ENCODE measurements around the gene CAPRIN1.

The CAPRIN1 gene

GRCh38 chr11:34136420-34136819 lies 84.9 kb downstream of the CAPRIN1 start:
- TF ChIP-seq GATA2 (IDR thresholded peaks at IDR 0.05; ENCODE audit: low read depth, low read length) (no peak), GATA3 (IDR thresholded peaks at IDR 0.05; ENCODE audit: low read depth, low read length) (no peak)

GRCh38 chr11:34139346-34139745 lies 87.8 kb downstream of the CAPRIN1 start:
- TF ChIP-seq GATA2 (IDR thresholded peaks at IDR 0.05; ENCODE audit: low read depth, low read length): no peak
- no peak for TF ChIP-seq GATA3 (IDR thresholded peaks at IDR 0.05; ENCODE audit: low read depth, low read length)

DNA sequence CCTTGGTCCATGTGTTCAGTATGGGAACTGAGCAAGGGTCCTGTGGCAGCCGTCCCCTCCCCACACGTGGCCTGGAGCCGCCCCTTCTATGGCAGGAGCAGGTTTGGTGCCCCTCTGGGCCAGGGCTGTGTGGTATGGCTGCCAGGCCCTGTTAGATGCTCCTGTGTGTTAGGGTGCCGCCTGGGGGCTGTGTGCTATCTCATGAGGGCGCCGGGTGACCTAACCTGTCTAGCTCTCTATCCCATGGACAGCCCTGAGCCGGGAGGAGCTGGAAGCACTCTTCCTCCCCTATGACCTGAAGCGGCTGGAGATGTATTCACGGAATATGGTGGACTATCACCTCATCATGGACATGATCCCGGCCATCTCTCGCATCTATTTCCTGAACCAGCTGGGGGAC lies 88.6 kb downstream of the CAPRIN1 start:
- no peak for TF ChIP-seq GATA2 (IDR thresholded peaks at IDR 0.05; ENCODE audit: low read depth, low read length)
- TF ChIP-seq GATA3 (IDR thresholded peaks at IDR 0.05; ENCODE audit: low read depth, low read length): no peak

GRCh38 chr11:34143048-34143447 lies 91.5 kb downstream of the CAPRIN1 start:
- TF ChIP-seq GATA3 (IDR thresholded peaks at IDR 0.05; ENCODE audit: low read depth, low read length) (no peak), GATA2 (IDR thresholded peaks at IDR 0.05; ENCODE audit: low read depth, low read length) (no peak)

GRCh38 chr11:34145073-34145472 lies 93.5 kb downstream of the CAPRIN1 start:
- no peak for TF ChIP-seq GATA3 (IDR thresholded peaks at IDR 0.05; ENCODE audit: low read depth, low read length)
- TF ChIP-seq GATA2 (IDR thresholded peaks at IDR 0.05; ENCODE audit: low read depth, low read length): no peak

DNA sequence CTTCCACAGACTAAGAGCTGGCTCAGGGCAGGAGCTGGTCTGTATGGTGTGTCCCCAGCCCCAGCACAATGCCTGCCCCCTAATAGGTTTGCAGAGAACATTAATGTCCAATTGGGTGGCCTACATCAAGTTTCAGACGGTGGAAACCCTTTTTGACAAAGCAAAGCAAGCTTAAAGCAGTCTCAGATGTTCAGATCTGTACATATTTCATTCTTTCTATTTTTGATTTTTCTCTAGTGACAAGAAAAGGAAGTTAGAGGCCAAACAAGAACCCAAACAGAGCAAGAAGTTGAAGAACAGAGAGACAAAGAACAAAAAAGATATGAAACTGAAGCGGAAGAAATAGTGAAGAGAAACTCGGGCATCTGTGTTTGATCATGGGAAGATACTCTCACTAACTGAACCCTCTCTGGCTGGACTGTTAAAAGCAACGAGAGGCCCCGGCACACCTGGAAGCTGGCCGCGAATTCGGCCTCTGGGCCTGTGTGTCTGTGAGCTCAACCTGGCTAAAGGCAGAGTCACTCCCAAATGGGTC lies 94.4 kb downstream of the CAPRIN1 start:
- TF ChIP-seq GATA2 (IDR thresholded peaks at IDR 0.05; ENCODE audit: low read depth, low read length): no peak
- no peak for TF ChIP-seq GATA3 (IDR thresholded peaks at IDR 0.05; ENCODE audit: low read depth, low read length)

DNA sequence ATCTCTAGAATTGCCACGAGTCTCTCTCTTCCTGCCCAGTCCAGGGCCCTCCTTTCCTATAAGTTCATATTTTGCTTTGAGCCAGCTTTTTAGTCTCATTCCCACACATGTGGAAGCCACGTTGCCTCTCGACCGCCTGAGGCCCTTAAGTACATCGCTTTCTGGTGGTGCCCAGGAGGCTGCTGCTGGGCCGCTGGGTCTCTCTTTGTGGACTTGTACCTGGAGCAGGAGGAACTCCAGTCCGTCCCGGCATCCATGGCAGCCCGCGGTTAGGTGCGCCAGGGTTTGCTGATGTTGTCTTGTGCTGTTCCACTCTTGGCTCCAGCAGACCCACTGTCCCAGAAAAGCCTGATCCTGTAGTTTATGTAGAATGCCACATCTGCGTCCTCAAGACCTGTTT lies 94.9 kb downstream of the CAPRIN1 start:
- no peak for TF ChIP-seq GATA3 (IDR thresholded peaks at IDR 0.05; ENCODE audit: low read depth, low read length)
- TF ChIP-seq GATA2 (IDR thresholded peaks at IDR 0.05; ENCODE audit: low read depth, low read length): no peak

DNA sequence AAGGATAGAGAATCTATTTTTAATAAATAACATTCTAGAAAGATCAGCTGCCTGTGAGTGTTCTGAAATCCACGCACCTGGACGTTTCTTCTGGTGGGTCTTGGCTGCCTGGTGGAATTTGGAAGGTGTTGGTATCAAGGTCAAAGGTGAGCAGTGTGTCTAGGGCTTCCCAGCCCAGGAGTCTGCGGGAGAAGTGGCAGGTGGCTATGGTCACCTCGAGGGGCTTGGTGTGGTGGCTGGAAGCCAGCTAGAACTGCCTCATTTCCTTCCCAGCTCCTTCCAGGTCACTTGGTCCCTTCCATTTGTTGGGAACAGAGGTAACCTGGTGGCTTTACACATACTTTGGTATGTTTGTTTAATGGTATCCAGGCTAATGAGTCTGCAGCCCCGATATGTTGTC lies 95.3 kb downstream of the CAPRIN1 start:
- TF ChIP-seq GATA3 (IDR thresholded peaks at IDR 0.05; ENCODE audit: low read depth, low read length) (no peak), GATA2 (IDR thresholded peaks at IDR 0.05; ENCODE audit: low read depth, low read length) (no peak)

DNA sequence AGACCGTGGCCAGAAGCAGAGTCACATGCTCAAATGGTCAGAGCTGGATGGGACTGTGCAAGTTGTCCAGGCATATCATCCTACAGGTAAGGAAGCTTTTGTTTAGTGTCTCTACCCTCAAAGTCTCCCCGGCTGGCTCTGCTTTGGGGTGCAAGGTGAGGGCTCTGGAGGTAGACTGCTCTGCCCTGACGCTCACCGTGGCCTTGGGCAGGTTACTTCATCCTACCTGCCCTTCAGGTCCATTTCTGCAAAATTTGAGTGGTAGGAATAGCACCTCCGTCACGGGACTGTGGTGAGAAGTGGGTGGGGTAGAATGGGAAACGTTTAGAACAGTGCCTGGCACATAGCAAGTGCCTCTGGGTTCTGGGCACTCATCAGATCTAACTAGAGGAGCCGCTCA lies 96.0 kb downstream of the CAPRIN1 start:
- TF ChIP-seq GATA2 (IDR thresholded peaks at IDR 0.05; ENCODE audit: low read depth, low read length) (no peak), GATA3 (IDR thresholded peaks at IDR 0.05; ENCODE audit: low read depth, low read length) (no peak)

DNA sequence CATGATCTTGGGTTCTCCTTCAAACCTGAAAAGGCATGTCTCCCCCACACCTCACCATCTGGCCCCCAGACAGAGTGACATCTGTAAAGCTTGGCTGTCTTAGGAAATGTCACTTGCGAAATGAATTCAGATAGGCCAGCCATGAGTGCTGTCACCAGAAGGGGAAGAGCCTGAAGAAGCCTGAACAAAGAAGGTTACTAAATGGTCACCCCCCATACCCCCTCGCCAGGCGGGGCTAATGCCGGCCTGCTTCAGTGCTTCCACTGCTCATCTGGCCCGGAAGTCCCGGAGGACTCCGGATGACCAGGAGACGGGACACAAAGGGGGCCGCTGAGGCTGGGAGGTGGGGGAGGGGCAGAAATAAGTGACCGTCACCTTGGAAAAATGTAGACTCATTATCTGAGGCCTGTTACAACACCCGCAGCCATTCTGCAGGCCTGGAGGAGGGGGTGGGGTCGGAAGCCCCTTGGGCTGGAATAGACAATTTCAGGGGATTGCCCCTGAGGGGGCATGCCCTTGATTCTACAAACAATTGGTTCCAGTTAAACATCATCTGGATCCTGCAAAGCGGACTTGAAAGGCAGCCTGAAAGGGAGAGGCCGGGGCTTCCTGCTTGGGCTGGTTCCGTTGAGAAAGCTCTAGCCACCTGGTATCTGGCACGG lies 97.1 kb downstream of the CAPRIN1 start:
- no peak for TF ChIP-seq GATA3 (IDR thresholded peaks at IDR 0.05; ENCODE audit: low read depth, low read length)
- no peak for TF ChIP-seq GATA2 (IDR thresholded peaks at IDR 0.05; ENCODE audit: low read depth, low read length)

GRCh38 chr11:34149274-34149673 lies 97.7 kb downstream of the CAPRIN1 start:
- TF ChIP-seq GATA3 (IDR thresholded peaks at IDR 0.05; ENCODE audit: low read depth, low read length): no peak
- no peak for TF ChIP-seq GATA2 (IDR thresholded peaks at IDR 0.05; ENCODE audit: low read depth, low read length)

DNA sequence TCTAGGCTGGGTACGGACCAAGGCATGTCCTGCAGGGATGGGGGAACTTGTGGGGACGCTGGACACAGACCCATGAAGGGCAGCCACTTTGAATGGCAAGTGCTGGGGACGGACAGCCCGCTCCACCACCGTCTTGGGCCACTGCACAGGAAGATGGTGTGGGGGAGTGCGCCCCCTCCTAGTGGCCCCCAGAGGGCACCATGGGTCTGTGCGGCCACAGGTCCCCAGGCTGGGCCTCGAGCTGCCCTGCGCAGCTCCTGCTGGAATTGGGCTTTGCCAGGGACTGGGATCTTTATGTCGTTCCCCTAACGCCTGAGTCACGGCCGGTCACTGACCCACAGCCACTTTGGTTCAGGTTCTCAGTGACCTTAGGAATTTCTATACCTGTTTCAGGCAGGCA lies 98.3 kb downstream of the CAPRIN1 start:
- TF ChIP-seq GATA2 (IDR thresholded peaks at IDR 0.05; ENCODE audit: low read depth, low read length) (no peak), GATA3 (IDR thresholded peaks at IDR 0.05; ENCODE audit: low read depth, low read length) (no peak)

GRCh38 chr11:34150494-34151151 lies 99.1 kb downstream of the CAPRIN1 start:
- TF ChIP-seq GATA3 (IDR thresholded peaks at IDR 0.05; ENCODE audit: low read depth, low read length) (no peak), GATA2 (IDR thresholded peaks at IDR 0.05; ENCODE audit: low read depth, low read length) (peak; percentile 86)
